Hematopoietic multipotent progenitor cell (in vitro differentiated cells): ENCODE measurements around the gene MRC2. TPM values are rescaled to one million over a fixed set of nuclear protein-coding genes. Genes with fewer than 3 reads are reported as not detected.
"Not testable (repeated sequence)": the region's sequence is repeated elsewhere in the genome, so short reads cannot be mapped to it uniquely, and the experiment has no call there.

ENCODE experiments used
- DNase-seq, 3 donors: peaks; one replicate each; pipeline ENCODE4 v3.0.0-alpha.2; 2011 to 2015; ENCODE audit warnings: low read depth in 2 of 3, low spot score in 2 of 3
- total RNA-seq: library from RNA; depleted of rRNA; stranded (reverse); fragments of >200 nt; gene quantifications from one replicate; pipeline ENCODE4 v1.2.3, GENCODE V29; 2012

MRC2 gene
- total RNA-seq, 1 donor: 25.3 TPM

- DNase-seq: not testable (repeated sequence)
These were observed 67.7 kb downstream of the MRC2 start for GRCh38 chr17:62695093-62695738.

GRCh38 chr17:62696256-62696655, 68.8 kb downstream of the MRC2 start:
- DNase-seq: no peak

- DNase-seq: no peak
These were observed 69.4 kb downstream of the MRC2 start for GRCh38 chr17:62696726-62697490.

DNA sequence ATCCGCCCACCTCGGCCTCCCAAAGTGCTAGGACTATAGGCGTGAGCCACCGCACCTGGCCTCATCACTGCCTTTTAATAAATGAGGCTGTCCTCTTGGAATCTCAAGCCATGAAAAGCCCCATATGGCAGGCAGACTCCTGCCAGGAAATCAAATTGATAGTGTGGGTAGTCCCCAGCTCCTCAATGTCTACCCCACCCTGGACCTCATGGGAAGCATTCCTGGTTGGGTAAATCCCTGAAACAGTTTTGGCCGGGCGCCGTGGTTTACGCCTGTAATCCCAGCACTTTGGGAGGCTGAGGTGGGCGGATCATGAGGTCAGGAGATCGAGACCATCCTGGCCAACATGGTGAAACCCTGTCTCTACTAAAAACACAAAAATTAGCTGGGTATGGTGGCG, 71.0 kb downstream of the MRC2 start:
- not testable (repeated sequence) for DNase-seq

DNA sequence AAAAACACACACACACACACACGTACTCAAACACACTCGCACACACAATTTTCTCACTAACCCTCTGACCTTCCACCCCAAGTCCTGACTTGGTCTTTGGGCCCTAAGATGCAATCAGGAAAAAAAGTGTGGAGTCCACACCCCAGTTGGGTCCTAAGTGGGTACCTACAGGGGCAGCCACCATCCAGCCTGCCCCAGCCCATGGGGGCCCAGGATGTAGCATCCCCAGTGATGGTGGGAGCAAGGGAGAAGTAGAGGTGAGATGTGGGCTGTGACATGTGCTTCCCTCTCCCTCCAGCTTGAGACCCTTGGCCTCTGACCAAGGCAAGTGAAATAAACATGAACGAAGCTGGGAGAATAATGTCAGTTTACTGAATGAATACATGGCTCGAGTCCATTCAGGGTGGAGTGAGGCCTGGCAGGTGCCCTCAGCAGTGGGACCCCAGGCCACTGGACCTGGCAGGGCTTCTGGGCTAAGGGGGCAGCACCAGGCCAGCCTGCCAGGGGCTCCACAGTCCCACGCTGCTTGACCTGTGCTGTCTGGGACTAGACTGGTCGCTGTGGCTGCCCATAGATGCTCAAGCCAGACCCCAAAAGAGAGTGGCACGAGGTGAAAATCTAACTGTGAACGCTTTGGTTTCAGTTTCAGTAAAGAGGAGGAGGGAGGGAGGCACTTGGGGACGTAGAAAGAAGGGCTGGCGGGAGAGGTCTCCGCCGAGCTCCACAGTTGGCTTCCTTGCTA, 73.7 kb downstream of the MRC2 start:
- no peak for DNase-seq

DNA sequence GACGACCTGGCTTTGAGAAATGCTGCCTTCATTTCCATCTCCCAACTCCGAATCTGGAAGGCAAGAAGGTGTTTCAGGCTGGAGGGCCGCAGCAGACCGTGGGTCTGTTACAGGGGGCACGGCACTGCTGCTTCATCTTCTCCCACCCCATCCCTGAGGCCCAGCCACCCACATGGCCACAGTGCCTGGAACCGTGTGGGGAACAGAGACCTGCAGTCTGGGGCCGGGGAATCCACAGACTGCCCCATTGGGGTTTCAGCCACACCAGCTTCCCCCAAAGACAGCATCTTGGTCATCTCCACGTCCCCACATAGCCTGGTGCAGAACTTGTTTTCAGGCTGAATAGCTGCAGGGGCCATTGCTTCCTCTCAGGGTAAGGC, 74.2 kb downstream of the MRC2 start:
- no peak for DNase-seq

- no peak for DNase-seq
These were observed 75.3 kb downstream of the MRC2 start for GRCh38 chr17:62702746-62703260.

DNA sequence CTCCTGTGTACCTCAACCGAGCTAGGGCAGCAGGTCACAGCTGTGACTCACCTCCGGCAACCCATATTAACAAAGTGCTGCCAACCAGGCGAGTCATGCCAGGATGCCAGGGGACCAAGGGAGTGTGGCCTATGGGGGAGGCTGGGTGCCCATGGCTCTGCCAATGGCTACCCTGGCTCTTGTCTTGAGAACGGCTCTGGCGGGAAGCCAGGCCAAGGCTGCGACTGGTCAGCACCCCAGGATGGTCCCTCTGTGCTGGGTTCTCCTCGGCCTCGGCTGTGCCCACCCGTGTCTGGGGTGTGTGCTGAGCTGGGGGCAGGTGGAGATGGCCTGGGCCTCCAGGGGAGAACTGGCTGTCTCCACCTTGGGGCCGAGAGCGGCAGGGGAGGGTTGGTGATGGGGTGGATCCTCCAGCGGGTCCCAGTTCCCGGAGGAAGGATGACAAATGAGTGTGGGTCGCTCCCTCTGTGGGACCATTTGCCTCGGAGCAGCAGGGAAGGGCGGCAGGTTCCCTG, 75.8 kb downstream of the MRC2 start:
- DNase-seq: peak in 2 of 3 donors; percentile 30 to 54

GRCh38 chr17:62703776-62704380, 76.4 kb downstream of the MRC2 start:
- peak; percentile 53 to 67 (median 58) for DNase-seq

GRCh38 chr17:62704381-62704971, 77.0 kb downstream of the MRC2 start:
- DNase-seq: peak in 1 of 3 donors; percentile 12

DNA sequence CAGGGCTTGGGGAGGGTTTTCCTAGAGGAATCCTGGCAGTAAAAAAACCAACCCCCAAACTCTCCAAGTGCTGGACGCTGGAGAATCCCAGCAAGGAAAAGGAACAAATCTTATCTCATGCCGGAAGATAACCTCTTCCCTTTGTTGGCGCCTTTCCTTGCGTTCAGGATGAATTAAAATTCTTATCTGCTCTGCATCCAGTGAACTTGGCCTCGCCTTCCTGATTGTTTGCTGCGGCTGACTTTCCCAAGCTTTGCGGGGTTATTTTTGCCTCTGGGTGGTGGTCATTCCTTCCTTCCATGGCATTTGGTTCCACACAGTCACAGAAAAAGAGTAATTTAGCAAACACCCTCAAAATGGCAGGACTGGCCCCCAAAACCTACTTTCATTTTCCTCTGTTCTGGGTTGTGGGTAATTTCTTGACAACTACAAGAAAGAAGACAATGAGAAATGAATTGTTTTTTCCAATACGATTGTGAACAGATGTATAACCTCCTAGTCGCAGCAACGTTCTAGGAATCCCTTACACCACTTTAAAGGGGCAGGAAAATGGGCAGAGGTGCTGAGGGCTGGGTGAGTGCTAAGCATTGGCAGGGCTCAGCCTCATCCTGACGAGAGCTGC, 77.8 kb downstream of the MRC2 start:
- no peak for DNase-seq

- DNase-seq: no peak
These were observed 78.5 kb downstream of the MRC2 start for GRCh38 chr17:62705778-62706597.

- DNase-seq: no peak
These were observed 79.3 kb downstream of the MRC2 start for GRCh38 chr17:62706598-62707424.

- no peak for DNase-seq
These were observed 79.9 kb downstream of the MRC2 start for GRCh38 chr17:62707425-62707739.

GRCh38 chr17:62708587-62708986, 81.1 kb downstream of the MRC2 start:
- DNase-seq: no peak

DNA sequence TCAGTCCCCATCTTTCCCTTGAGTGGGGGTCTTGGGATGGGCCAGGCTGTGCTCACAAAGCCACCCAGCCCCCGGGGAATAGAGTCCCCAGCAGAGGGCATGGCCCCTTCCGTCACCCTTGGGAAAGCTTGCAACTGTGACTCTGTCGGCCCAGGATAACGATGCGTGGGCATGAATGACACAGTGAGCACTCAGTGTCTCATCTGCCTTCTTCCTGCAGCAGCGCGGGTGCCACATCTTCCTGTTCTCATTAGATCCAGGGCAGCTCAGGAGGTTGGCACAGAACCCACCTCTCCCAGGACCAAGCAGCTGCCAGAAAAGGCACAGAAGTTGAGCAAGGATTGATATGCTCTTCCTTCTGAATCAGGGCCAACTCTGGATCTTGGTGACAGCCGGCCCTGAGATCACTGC, 84.7 kb downstream of the MRC2 start:
- no peak for DNase-seq

DNA sequence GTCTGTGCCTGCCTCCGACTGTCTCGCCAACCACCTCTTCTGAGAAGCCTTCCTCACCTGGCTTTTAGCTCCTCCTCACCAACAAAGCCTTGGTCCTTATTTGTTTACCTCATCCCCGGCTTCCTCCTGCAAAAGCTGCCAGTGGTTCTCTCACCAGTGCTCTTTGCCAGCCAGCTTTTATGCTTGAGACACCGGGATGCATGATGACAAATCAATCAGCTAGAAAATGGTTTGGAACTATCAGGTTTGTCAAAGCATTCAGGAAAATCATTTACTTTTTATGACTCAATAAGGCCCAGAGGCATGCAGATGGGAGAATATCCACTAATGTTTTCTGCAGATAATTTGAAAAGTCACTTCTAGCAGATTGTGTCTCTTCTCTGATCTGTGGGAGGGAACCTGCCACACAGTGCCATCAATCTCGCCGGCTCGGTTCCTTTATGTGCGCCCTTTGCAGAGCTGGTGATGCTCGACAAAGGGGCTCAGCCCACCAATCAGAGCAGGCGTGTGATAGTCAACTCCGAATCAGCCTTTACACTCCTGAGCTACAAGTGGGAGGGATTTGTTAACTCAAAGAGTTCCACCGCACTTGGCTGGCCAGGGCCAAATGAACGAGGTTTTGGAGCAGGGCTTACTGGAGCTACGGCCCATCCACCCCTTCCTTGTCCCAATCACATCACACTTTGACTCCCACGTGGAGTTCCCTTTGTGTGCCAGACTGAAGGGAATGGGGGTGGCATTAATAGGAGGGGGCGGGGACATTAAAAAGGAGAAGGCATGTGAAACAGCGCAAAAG, 85.8 kb downstream of the MRC2 start:
- no peak for DNase-seq
